Endothelial cell (in vitro differentiated cells): Measurements from ENCODE around the gene FMOD. TPM values are rescaled to one million over a fixed set of nuclear protein-coding genes. Genes with fewer than 3 reads are reported as not detected.
A peak's percentile ranks its signal among the peaks of the same experiment; 100 is the strongest.

ENCODE experiments used
- DNase-seq: peaks from one replicate; pipeline ENCODE4 v3.0.0; 2021; ENCODE audit warnings: low spot score
- H3K27ac Mint-ChIP-seq: one replicate; pipeline ENCODE4 v1.8.0; 2021; ENCODE audit warnings: mixed read lengths, inconsistent platforms; ENCODE audit not compliant: unreplicated experiment
- H3K27me3 Mint-ChIP-seq: one replicate; pipeline ENCODE4 v1.8.0; 2021; ENCODE audit warnings: mild to moderate bottlenecking, moderate library complexity, mixed read lengths, inconsistent platforms; ENCODE audit not compliant: unreplicated experiment
- H3K36me3 Mint-ChIP-seq: one replicate; pipeline ENCODE4 v1.8.0; 2021; ENCODE audit warnings: mild to moderate bottlenecking, low read depth, mixed read lengths, inconsistent platforms; ENCODE audit not compliant: unreplicated experiment
- H3K4me1 Mint-ChIP-seq: one replicate; pipeline ENCODE4 v1.8.0; 2021; ENCODE audit warnings: mild to moderate bottlenecking, mixed read lengths, inconsistent platforms; ENCODE audit not compliant: unreplicated experiment
- H3K4me3 Mint-ChIP-seq: one replicate; pipeline ENCODE4 v1.8.0; 2021; ENCODE audit warnings: mild to moderate bottlenecking, mixed read lengths, inconsistent platforms; ENCODE audit not compliant: unreplicated experiment
- H3K9me3 Mint-ChIP-seq: one replicate; pipeline ENCODE4 v1.8.0; 2021; ENCODE audit warnings: mixed read lengths, inconsistent platforms; ENCODE audit not compliant: unreplicated experiment
- total RNA-seq: library from RNA; stranded (reverse); fragmentation: NEBNext Ultra II Directional; extraction: Animal tissue kit (Norgen Biotek cat#: 25700); gene quantifications from one replicate; pipeline ENCODE4 v1.2.1, GENCODE V29; 2021; ENCODE audit not compliant: unreplicated experiment
- TF ChIP-seq, protein P1 (sequence below): fragments of 200-600 bp; sonication (generic); IDR thresholded peaks from one replicate; pipeline ENCODE4 v1.5.0; 2021; ENCODE audit warnings: antibody characterized with exemption; ENCODE audit not compliant: unreplicated experiment

FMOD gene
- total RNA-seq, 1 donor from 2014 or later: not detected

DNA sequence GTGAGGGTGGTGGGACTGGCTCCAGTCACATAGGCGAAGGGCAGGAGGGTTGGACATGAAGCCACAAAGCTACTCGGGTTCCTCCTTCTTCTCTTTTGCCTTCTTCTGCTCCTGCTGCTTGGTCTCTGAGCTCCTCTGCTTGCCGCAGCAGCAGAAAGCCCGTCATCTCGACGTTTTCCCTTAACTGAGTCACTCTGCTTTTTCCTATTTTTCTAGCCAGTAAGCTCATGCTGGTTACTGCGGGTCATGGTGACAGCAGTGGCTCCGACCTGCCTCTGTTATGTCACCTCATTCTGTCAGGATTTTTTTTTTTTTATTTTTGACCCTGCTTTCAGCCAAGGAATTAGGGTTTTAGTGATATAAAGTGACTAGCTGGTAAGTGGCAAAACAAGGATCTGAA lies 2.6 kb upstream of the FMOD start:
- DNase-seq: no peak
- Mint-ChIP-seq H3K27me3 (peaks cover 7% of the 10 kb centered on the region), H3K4me1 (no peaks in the 10 kb centered on the region), H3K36me3 (no peaks in the 10 kb centered on the region), H3K9me3 (no peaks in the 10 kb centered on the region), H3K27ac (no peak overlapping the region), H3K4me3 (no peak overlapping the region)
- TF ChIP-seq, protein P1, sequence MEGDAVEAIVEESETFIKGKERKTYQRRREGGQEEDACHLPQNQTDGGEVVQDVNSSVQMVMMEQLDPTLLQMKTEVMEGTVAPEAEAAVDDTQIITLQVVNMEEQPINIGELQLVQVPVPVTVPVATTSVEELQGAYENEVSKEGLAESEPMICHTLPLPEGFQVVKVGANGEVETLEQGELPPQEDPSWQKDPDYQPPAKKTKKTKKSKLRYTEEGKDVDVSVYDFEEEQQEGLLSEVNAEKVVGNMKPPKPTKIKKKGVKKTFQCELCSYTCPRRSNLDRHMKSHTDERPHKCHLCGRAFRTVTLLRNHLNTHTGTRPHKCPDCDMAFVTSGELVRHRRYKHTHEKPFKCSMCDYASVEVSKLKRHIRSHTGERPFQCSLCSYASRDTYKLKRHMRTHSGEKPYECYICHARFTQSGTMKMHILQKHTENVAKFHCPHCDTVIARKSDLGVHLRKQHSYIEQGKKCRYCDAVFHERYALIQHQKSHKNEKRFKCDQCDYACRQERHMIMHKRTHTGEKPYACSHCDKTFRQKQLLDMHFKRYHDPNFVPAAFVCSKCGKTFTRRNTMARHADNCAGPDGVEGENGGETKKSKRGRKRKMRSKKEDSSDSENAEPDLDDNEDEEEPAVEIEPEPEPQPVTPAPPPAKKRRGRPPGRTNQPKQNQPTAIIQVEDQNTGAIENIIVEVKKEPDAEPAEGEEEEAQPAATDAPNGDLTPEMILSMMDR: no peak

DNA sequence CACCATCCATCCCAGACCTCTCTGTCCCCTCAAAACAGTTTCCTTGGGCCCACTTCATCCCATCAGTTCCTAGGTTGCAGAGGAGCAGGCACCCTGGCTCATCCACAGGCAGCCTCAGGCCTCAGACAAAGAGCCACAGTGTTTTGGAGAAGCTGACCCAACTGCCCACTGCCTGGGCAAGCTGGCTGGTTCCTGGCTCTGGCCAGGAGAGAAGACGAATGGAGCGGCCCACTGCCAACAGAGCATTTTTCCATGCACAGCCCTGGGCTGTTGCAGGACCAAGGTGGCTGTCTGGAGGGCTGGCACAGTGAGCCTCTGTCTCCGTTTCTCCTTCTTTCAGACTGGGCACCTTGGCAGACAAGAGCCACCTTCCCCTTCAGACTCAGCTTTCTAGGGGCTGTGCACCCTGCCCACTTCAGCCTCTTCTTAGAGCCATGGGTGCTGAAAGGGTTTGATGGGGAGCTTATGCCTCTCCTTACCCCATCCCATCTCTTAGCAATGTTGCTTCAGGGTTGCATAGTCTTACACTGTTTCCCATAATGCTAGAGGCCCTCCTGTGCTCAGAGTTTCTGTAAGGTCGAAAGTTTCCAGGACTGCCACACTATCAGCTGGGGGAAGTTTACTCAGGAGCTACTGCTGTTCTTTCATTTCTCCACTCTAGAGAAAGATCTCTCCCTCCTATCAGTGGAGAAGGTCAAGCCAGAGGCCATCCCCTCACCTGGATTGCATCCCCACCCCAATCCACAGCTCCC lies 973 bp downstream of the FMOD start:
- Mint-ChIP-seq H3K36me3 (no peaks in the 10 kb centered on the region), H3K27ac (no peak overlapping the region), H3K4me1 (peaks cover 7% of the 10 kb centered on the region), H3K27me3 (peaks cover 11% of the 10 kb centered on the region), H3K4me3 (peak overlapping the region; percentile 3), H3K9me3 (no peaks in the 10 kb centered on the region)
- DNase-seq: no peak
- TF ChIP-seq, protein P1: no peak

DNA sequence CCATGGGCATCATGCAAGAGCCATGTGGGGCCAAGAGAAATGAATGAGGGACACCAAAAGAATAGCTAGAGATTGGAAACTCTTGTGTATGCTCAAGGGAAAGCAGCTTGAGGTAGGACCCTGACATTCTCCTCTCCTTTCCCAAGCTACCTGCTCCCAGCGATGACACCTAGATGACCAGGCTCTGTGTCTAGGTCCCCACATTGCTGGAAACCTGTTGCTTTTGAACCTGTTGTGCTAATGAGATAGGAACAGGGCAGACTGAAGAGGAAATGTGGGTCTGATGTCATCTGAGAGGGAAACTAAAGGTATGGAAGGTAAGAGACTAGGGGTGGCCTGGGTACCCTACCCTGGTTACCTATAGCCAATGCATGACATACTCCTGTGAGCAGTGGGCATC lies 1.8 kb downstream of the FMOD start:
- Mint-ChIP-seq H3K36me3 (no peaks in the 10 kb centered on the region), H3K4me1 (peaks cover 7% of the 10 kb centered on the region), H3K4me3 (no peak overlapping the region), H3K27ac (no peak overlapping the region), H3K9me3 (no peaks in the 10 kb centered on the region), H3K27me3 (peaks cover 11% of the 10 kb centered on the region)
- no peak for DNase-seq
- TF ChIP-seq, protein P1: no peak

DNA sequence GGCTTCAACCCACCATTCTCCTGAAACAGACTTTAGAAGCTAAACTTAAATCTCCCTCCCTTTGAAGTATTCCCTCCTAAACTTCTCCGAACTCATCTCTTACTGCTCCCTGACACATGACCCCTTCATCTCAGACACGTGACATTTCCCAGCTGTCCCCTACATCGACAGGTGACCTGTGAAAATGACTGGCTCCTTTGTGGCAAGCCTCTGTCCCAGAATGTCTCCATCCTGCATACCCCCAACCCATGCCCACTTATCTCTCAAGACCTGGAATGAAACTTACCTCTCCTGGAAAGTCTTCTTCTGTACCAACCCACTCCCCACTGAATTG lies 4.2 kb downstream of the FMOD start:
- TF ChIP-seq, protein P1: no peak
- H3K27ac Mint-ChIP-seq: no peak overlapping the region
- no peaks in the 10 kb centered on the region for H3K36me3 Mint-ChIP-seq
- peaks cover 11% of the 10 kb centered on the region for H3K27me3 Mint-ChIP-seq
- peak overlapping the region; percentile 35 for H3K4me3 Mint-ChIP-seq
- H3K9me3 Mint-ChIP-seq: no peaks in the 10 kb centered on the region
- peaks cover 15% of the 10 kb centered on the region for H3K4me1 Mint-ChIP-seq
- DNase-seq: no peak

DNA sequence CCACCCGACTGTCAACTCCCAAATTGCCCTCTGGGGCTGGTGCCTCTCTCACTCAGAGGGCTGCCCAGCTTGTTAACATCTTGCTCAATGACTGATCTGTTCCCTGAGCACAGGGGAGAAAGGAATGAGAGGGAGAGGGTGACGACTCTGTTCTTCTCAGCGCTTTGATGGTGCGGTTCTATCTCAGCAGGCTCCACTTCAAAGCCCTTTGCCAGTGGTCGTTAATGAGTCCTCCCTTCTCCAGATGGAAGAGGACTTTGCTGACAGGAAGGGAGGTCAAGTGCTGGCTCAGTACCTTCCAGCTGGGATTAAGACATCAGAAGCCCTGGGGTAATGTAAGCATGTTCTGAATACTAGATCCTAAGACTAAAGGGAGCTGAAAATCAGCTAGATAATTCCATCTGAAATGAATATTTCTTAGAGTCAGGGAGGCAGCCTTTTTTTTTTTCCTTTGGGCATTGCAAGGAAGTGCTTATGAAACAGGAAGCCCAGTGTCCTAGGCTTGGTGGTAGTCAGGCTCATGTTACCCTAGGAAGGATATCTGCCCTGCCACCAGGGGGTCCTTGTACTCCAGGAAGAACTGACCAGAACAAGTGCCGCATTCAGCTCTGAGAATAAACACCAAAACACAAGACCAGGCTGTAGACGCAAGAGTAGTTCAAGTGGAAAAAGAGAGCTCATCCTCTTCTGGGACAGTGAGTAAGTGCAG lies 4.7 kb downstream of the FMOD start:
- no peak overlapping the region for H3K27ac Mint-ChIP-seq

More for the DNA sequence above, 4.7 kb downstream of the FMOD start:
- peaks cover 11% of the 10 kb centered on the region for H3K27me3 Mint-ChIP-seq
- peaks cover 19% of the 10 kb centered on the region for H3K4me1 Mint-ChIP-seq
- H3K9me3 Mint-ChIP-seq: no peaks in the 10 kb centered on the region
- TF ChIP-seq, protein P1: peak; percentile 19
- H3K36me3 Mint-ChIP-seq: no peaks in the 10 kb centered on the region
- DNase-seq: no peak
- H3K4me3 Mint-ChIP-seq: no peak overlapping the region
